ENCODE data around the gene TTC12. TPM values are rescaled to one million over a fixed set of nuclear protein-coding genes. Genes with fewer than 3 reads are reported as not detected.

The TTC12 gene
- total RNA-seq, 4 donors from 2014 or later = 2.2 to 14.7 (median 10.8) TPM

- 27 to 41% methylated on average over 8 of the region's 8 CpGs for WGBS, 2 donors
- no peak for DNase-seq
- Histone ChIP-seq H3K27ac (no peak overlapping the region), H3K36me3 (peaks cover 0 to 60% (median 0%) of the 10 kb centered on the region in 3 donors), H3K4me1 (peaks cover 0 to 7% (median 0%) of the 10 kb centered on the region in 3 donors), H3K4me3 (no peak overlapping the region), H3K27me3 (no peaks in the 10 kb centered on the region), H3K9me3 (no peaks in the 10 kb centered on the region)
- TF ChIP-seq, protein P1, sequence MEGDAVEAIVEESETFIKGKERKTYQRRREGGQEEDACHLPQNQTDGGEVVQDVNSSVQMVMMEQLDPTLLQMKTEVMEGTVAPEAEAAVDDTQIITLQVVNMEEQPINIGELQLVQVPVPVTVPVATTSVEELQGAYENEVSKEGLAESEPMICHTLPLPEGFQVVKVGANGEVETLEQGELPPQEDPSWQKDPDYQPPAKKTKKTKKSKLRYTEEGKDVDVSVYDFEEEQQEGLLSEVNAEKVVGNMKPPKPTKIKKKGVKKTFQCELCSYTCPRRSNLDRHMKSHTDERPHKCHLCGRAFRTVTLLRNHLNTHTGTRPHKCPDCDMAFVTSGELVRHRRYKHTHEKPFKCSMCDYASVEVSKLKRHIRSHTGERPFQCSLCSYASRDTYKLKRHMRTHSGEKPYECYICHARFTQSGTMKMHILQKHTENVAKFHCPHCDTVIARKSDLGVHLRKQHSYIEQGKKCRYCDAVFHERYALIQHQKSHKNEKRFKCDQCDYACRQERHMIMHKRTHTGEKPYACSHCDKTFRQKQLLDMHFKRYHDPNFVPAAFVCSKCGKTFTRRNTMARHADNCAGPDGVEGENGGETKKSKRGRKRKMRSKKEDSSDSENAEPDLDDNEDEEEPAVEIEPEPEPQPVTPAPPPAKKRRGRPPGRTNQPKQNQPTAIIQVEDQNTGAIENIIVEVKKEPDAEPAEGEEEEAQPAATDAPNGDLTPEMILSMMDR (IDR thresholded peaks at IDR 0.05) = no peak
- no peak for TF ChIP-seq POLR2A (IDR thresholded peaks at IDR 0.05)
- intact Hi-C loops (cut with DNase I) = no loop called here
Measured at GRCh38 chr11:113345978-113346377, 31.6 kb downstream of the TTC12 start.

GRCh38 chr11:113349528-113349927 is 35.1 kb downstream of the TTC12 start:
- Histone ChIP-seq H3K4me1 (peaks cover 0 to 7% (median 0%) of the 10 kb centered on the region in 3 donors), H3K9me3 (no peaks in the 10 kb centered on the region), H3K4me3 (no peak overlapping the region), H3K27ac (no peak overlapping the region), H3K27me3 (no peaks in the 10 kb centered on the region), H3K36me3 (peaks cover 0 to 61% (median 0%) of the 10 kb centered on the region in 3 donors)
- WGBS, 2 donors = 93% methylated on average over 3 of the region's 3 CpGs
- intact Hi-C loops (cut with DNase I) = no loop called here
- TF ChIP-seq POLR2A (IDR thresholded peaks at IDR 0.05) = no peak
- TF ChIP-seq, protein P1 (IDR thresholded peaks at IDR 0.05) = no peak
- no peak for DNase-seq

- H3K36me3 ChIP-seq = peaks cover 0 to 62% (median 0%) of the 10 kb centered on the region in 3 donors
Measured at GRCh38 chr11:113350336-113351067, 36.1 kb downstream of the TTC12 start.

GRCh38 chr11:113351068-113351450 is 36.7 kb downstream of the TTC12 start:
- intact Hi-C loops (cut with DNase I) = no loop called here

More at GRCh38 chr11:113350336-113351067, 36.1 kb downstream of the TTC12 start:
- no peak overlapping the region for H3K4me3 ChIP-seq
- H3K4me1 ChIP-seq = peaks cover 0 to 7% (median 0%) of the 10 kb centered on the region in 3 donors
- H3K27ac ChIP-seq = no peak overlapping the region
- H3K9me3 ChIP-seq = peaks cover 0 to 8% (median 0%) of the 10 kb centered on the region in 3 donors
- WGBS, 2 donors = 80 to 93% methylated on average over 10 of the region's 11 CpGs
- intact Hi-C loops (cut with DNase I) = no loop called here
- no peak for TF ChIP-seq POLR2A (IDR thresholded peaks at IDR 0.05)
- TF ChIP-seq, protein P1 (IDR thresholded peaks at IDR 0.05) = no peak
- DNase-seq = no peak
- no peaks in the 10 kb centered on the region for H3K27me3 ChIP-seq

GRCh38 chr11:113351480-113351879 is 37.1 kb downstream of the TTC12 start:
- TF ChIP-seq, protein P1 (IDR thresholded peaks at IDR 0.05) = no peak
- no peak for TF ChIP-seq POLR2A (IDR thresholded peaks at IDR 0.05)
- no peak overlapping the region for H3K4me3 ChIP-seq
- H3K4me1 ChIP-seq = no peaks in the 10 kb centered on the region
- DNase-seq = no peak
- intact Hi-C loops (cut with DNase I) = no loop called here
- 96 to 98% methylated on average over 4 of the region's 4 CpGs for WGBS, 2 donors
- no peak overlapping the region for H3K27ac ChIP-seq
- H3K27me3 ChIP-seq = no peaks in the 10 kb centered on the region
- H3K36me3 ChIP-seq = peaks cover 0 to 68% (median 2%) of the 10 kb centered on the region in 3 donors
- H3K9me3 ChIP-seq = peaks cover 0 to 18% (median 5%) of the 10 kb centered on the region in 3 donors

More at GRCh38 chr11:113351068-113351450, 36.7 kb downstream of the TTC12 start:
- Histone ChIP-seq H3K9me3 (peaks cover 0 to 14% (median under 1%) of the 10 kb centered on the region in 3 donors), H3K4me1 (peaks cover 0 to 3% (median 0%) of the 10 kb centered on the region in 3 donors), H3K4me3 (no peak overlapping the region), H3K27ac (no peak overlapping the region), H3K27me3 (no peaks in the 10 kb centered on the region), H3K36me3 (peaks cover 0 to 64% (median 0%) of the 10 kb centered on the region in 3 donors)
- TF ChIP-seq POLR2A (IDR thresholded peaks at IDR 0.05) = no peak
- no peak for DNase-seq
- WGBS, 2 donors = 71 to 73% methylated on average over 3 of the region's 3 CpGs

Data from esophagus squamous epithelium (tissue), 5 donors.